Measurements from ENCODE around the gene KIAA0319L.

Gene KIAA0319L

GRCh38 chr1:35561972-35562680 lies 4.9 kb upstream of the KIAA0319L start:
- DNase-seq (ENCODE audit: low read depth): no peak

- DNase-seq (ENCODE audit: low read depth): no peak
Observed at GRCh38 chr1:35561297-35561971, 4.2 kb upstream of the KIAA0319L start.

GRCh38 chr1:35560256-35561225 lies 3.3 kb upstream of the KIAA0319L start:
- DNase-seq (ENCODE audit: low read depth): peak; percentile 74

- DNase-seq (ENCODE audit: low read depth): no peak
Observed at GRCh38 chr1:35559317-35559944, 2.2 kb upstream of the KIAA0319L start.

- DNase-seq (ENCODE audit: low read depth): no peak
Observed at GRCh38 chr1:35558374-35559316, 1.4 kb upstream of the KIAA0319L start.

- DNase-seq (ENCODE audit: low read depth): peak; percentile 96
Observed at GRCh38 chr1:35557611-35558373, 589 bp upstream of the KIAA0319L start, which contains the start of gene NCDN. NCDN (plus strand) TSS chr1:35557799; CDS start chr1:35558191, 392 bp downstream.

- DNase-seq (ENCODE audit: low read depth): no peak
Observed at GRCh38 chr1:35556484-35557117, 602 bp downstream of the KIAA0319L start.

- no peak for DNase-seq (ENCODE audit: low read depth)
Observed at GRCh38 chr1:35555601-35556477, 1.4 kb downstream of the KIAA0319L start.

GRCh38 chr1:35555212-35555584 lies 2.0 kb downstream of the KIAA0319L start:
- no peak for DNase-seq (ENCODE audit: low read depth)

- DNase-seq (ENCODE audit: low read depth): no peak
Observed at GRCh38 chr1:35554266-35555211, 2.7 kb downstream of the KIAA0319L start.

- DNase-seq (ENCODE audit: low read depth): no peak
Observed at GRCh38 chr1:35553851-35554250, 3.4 kb downstream of the KIAA0319L start.

- DNase-seq (ENCODE audit: low read depth): no peak
Observed at GRCh38 chr1:35546614-35547013, 10.6 kb downstream of the KIAA0319L start.

- peak; percentile 68 for DNase-seq (ENCODE audit: low read depth)
Observed at GRCh38 chr1:35544976-35545375, 12.2 kb downstream of the KIAA0319L start.

GRCh38 chr1:35539824-35540261 lies 17.4 kb downstream of the KIAA0319L start:
- peak; percentile 64 for DNase-seq (ENCODE audit: low read depth)

GRCh38 chr1:35539073-35539823 lies 18.0 kb downstream of the KIAA0319L start:
- DNase-seq (ENCODE audit: low read depth): peak; percentile 41

GRCh38 chr1:35537806-35538205 lies 19.4 kb downstream of the KIAA0319L start:
- no peak for DNase-seq (ENCODE audit: low read depth)
